HepG2 (cell line): ENCODE data around the gene CBLN3. TPM values are rescaled to one million over a fixed set of nuclear protein-coding genes. Genes with fewer than 3 reads are reported as not detected.

Source experiments
- FOXK2 ChIP-seq: fragments of 450-650 bp; IDR thresholded peaks from 2 replicates; pipeline ENCODE4 v1.6.1; 2016
- HNRNPH1 ChIP-seq: fragments of 200-400 bp; formaldehyde crosslinking; optimal IDR thresholded peaks from 2 replicates; pipeline ENCODE3; 2017; ENCODE audit warnings: mild to moderate bottlenecking, low read depth, low read length
- MIER3 ChIP-seq: IDR thresholded peaks from 2 replicates; pipeline ENCODE4 v1.6.1; 2016; ENCODE audit warnings: missing compliant biosample characterization, borderline replicate concordance
- NFE2L2 ChIP-seq: fragments of 150-350 bp; IDR thresholded peaks from 2 replicates; pipeline ENCODE4 v1.6.1; 2014; ENCODE audit warnings: low read length
- NKX3-1 ChIP-seq: sonication (generic); formaldehyde crosslinking; IDR thresholded peaks from 2 replicates; pipeline ENCODE4 v1.5.0; 2020; ENCODE audit warnings: missing genetic modification reagents
- NR2F6 ChIP-seq, 2 experiments: IDR thresholded peaks; 2 replicates each; pipeline ENCODE4 v1.6.1; 2016; ENCODE audit warnings: antibody characterized with exemption in 1 of 2, mild to moderate bottlenecking in 1 of 2
- PHF8 ChIP-seq: sonication (generic); formaldehyde crosslinking; IDR thresholded peaks from 2 replicates; pipeline ENCODE4 v1.5.0; 2020; ENCODE audit warnings: missing genetic modification reagents
- RELA ChIP-seq: sonication (generic); formaldehyde crosslinking; IDR thresholded peaks from 2 replicates; pipeline ENCODE4 v1.4.0; 2020; ENCODE audit warnings: missing genetic modification reagents
- SIX1 ChIP-seq: sonication (generic); formaldehyde crosslinking; IDR thresholded peaks from 2 replicates; pipeline ENCODE4 v1.4.0; 2020; ENCODE audit warnings: missing genetic modification reagents, borderline replicate concordance
- SP140L ChIP-seq: sonication (generic); formaldehyde crosslinking; IDR thresholded peaks from 2 replicates; pipeline ENCODE4 v1.4.0; 2020; ENCODE audit warnings: missing genetic modification reagents, borderline replicate concordance
- SRF ChIP-seq: IDR thresholded peaks from 2 replicates; pipeline ENCODE4 v1.6.1; 2011; ENCODE audit warnings: mild to moderate bottlenecking, low read depth, low read length, moderate library complexity
- STAG1 ChIP-seq: sonication (generic); formaldehyde crosslinking; IDR thresholded peaks from 2 replicates; pipeline ENCODE4 v1.4.0; 2020; ENCODE audit warnings: missing genetic modification reagents
- WIZ ChIP-seq: sonication (generic); formaldehyde crosslinking; IDR thresholded peaks from 2 replicates; pipeline ENCODE4 v1.5.1; 2020; ENCODE audit warnings: mild to moderate bottlenecking, missing genetic modification reagents
- ZFP1 ChIP-seq: IDR thresholded peaks from 2 replicates; pipeline ENCODE4 v1.6.1; 2016
- ZFP62 ChIP-seq: sonication (generic); formaldehyde crosslinking; IDR thresholded peaks from 2 replicates; pipeline ENCODE4 v1.4.0; 2020; ENCODE audit warnings: missing genetic modification reagents
- ZNF205 ChIP-seq: IDR thresholded peaks from 2 replicates; pipeline ENCODE4 v1.6.1; 2018; ENCODE audit warnings: missing biosample characterization, missing genetic modification reagents
- polyA plus RNA-seq, 8 experiments: library from polyadenylated mRNA; depleted of rRNA in 3 of 8; stranded (reverse) in 7 of 8; unstranded in 1 of 8; fragments of >200 nt; fragmentation: Illumina TruSeq in 4 of 8; extraction: Trizol in 4 of 8; gene quantifications; 2 replicates each; pipeline versions ENCODE4 v1.2.1 to v1.2.3, GENCODE V29; 2011 to 2016; ENCODE audit warnings: low read depth in 4 of 8, missing spikeins in 1 of 8, mixed read lengths in 1 of 8; ENCODE audit not compliant: insufficient read depth in 1 of 8
- total RNA-seq, 5 experiments: library from RNA; depleted of rRNA; stranded (reverse); fragments of >200 nt; fragmentation: Illumina TruSeq; extraction: Trizol; gene quantifications; 2 replicates each; pipeline ENCODE4 v1.2.3, GENCODE V29; 2016; ENCODE audit warnings: low read depth in 1 of 5
- TF ChIP-seq, protein P1 (sequence below): sonication (generic); formaldehyde crosslinking; IDR thresholded peaks from 2 replicates; pipeline ENCODE4; 2020; ENCODE audit warnings: missing genetic modification reagents, mild to moderate bottlenecking, borderline replicate concordance
- TF ChIP-seq, protein P2 (sequence below): sonication (generic); formaldehyde crosslinking; IDR thresholded peaks from 2 replicates; pipeline ENCODE4 v1.4.0; 2020; ENCODE audit warnings: missing genetic modification reagents
- TF ChIP-seq, protein P3 (sequence below): sonication (generic); formaldehyde crosslinking; IDR thresholded peaks from 2 replicates; pipeline ENCODE4 v1.5.0; 2020; ENCODE audit warnings: mild to moderate bottlenecking, missing genetic modification reagents, borderline replicate concordance
- TF ChIP-seq, protein P4 (sequence below): sonication (generic); formaldehyde crosslinking; IDR thresholded peaks from 2 replicates; pipeline ENCODE4 v1.4.0; 2020; ENCODE audit warnings: missing genetic modification reagents, borderline replicate concordance

The CBLN3 gene
- total and polyA plus RNA-seq, 2 of the 13 experiments (the other 11 are each of a cell fraction or from before 2014, with no cell fraction given), result 0.66 to 0.98 TPM

DNA sequence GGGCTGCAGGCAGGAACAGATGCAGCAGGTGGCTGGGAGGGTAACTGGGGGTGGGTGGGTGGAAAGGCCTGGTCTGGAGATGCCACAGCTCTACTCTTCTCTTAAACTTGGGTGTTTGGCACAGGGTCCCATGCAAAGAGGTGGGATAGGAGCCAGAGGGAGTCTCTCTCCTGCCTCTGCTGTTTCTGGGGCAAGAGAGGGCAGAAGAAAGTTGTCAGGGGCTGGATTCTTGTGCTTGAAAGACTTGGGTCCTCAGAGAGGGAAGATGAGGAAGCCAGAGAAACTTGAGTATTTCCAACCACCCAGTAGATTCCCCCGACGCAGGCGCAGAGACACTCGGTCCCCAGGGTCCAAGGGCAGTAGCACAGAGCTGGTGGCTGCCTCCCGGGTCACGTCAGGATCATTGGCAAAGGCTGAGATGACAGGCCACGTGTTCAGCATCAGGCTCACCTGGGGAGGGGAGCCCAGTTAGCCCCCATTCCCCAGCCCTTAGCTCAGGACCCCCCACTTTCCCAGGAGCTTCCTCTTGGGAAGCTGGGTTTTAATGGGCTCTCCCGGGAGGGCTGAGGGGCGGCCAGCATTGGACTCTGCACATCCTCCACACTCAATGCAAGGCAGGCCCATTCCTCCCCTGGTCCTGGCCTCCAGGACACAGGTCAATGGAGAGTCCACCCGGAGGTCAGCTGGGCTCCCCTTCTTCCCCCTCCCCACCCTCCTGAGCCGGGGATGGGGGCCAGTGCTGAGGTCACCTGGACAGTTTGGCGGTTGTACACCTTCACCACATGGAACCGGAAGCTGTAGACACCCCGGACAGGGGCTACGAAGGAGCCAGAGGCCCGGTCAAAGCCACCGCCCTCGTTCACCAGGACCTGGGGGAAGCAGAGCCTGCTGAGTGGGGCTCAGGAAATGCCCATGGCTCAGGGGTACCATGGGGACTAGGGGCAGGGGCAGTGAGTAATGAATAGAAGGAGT is 1.6 kb downstream of the CBLN3 start (continued):
- 0 out of 2 replicates have a peak, but pooled peaks have one; percentile 40 for TF ChIP-seq RELA (CRISPR knock-in tag)
- no peak for TF ChIP-seq STAG1
- no peak for TF ChIP-seq HNRNPH1
- TF ChIP-seq NFE2L2, result no peak
- no peak for TF ChIP-seq NR2F6 (IDR thresholded peaks at IDR 0.05)
- peak; percentile 32 for TF ChIP-seq NR2F6 (CRISPR knock-in tag; IDR thresholded peaks at IDR 0.05)
- peak; percentile 12; the same call in 1 of the 2 replicates for TF ChIP-seq PHF8 (CRISPR knock-in tag)
- no peak for TF ChIP-seq SRF
- TF ChIP-seq ZNF205 (CRISPR knock-in tag), result peak; percentile 78; the same call in 1 of the 2 replicates
- TF ChIP-seq MIER3 (CRISPR knock-in tag), result 0 out of 2 replicates have a peak, but pooled peaks have one; percentile 17
- TF ChIP-seq NKX3-1 (CRISPR knock-in tag), result no peak
- TF ChIP-seq ZFP1 (CRISPR knock-in tag), result no peak
- TF ChIP-seq, protein P1, sequence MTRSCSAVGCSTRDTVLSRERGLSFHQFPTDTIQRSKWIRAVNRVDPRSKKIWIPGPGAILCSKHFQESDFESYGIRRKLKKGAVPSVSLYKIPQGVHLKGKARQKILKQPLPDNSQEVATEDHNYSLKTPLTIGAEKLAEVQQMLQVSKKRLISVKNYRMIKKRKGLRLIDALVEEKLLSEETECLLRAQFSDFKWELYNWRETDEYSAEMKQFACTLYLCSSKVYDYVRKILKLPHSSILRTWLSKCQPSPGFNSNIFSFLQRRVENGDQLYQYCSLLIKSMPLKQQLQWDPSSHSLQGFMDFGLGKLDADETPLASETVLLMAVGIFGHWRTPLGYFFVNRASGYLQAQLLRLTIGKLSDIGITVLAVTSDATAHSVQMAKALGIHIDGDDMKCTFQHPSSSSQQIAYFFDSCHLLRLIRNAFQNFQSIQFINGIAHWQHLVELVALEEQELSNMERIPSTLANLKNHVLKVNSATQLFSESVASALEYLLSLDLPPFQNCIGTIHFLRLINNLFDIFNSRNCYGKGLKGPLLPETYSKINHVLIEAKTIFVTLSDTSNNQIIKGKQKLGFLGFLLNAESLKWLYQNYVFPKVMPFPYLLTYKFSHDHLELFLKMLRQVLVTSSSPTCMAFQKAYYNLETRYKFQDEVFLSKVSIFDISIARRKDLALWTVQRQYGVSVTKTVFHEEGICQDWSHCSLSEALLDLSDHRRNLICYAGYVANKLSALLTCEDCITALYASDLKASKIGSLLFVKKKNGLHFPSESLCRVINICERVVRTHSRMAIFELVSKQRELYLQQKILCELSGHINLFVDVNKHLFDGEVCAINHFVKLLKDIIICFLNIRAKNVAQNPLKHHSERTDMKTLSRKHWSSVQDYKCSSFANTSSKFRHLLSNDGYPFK (CRISPR knock-in tag), result peak; percentile 71
- 0 out of 2 replicates have a peak, but pooled peaks have one; percentile 83 for TF ChIP-seq WIZ (CRISPR knock-in tag)
- no peak for TF ChIP-seq SIX1
- TF ChIP-seq SP140L (CRISPR knock-in tag), result no peak
- TF ChIP-seq, protein P2, sequence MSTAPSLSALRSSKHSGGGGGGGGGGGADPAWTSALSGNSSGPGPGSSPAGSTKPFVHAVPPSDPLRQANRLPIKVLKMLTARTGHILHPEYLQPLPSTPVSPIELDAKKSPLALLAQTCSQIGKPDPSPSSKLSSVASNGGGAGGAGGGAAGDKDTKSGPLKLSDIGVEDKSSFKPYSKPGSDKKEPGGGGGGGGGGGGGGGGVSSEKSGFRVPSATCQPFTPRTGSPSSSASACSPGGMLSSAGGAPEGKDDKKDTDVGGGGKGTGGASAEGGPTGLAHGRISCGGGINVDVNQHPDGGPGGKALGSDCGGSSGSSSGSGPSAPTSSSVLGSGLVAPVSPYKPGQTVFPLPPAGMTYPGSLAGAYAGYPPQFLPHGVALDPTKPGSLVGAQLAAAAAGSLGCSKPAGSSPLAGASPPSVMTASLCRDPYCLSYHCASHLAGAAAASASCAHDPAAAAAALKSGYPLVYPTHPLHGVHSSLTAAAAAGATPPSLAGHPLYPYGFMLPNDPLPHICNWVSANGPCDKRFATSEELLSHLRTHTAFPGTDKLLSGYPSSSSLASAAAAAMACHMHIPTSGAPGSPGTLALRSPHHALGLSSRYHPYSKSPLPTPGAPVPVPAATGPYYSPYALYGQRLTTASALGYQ (CRISPR knock-in tag), result no peak
- no peak for TF ChIP-seq ZFP62
- TF ChIP-seq, protein P3, sequence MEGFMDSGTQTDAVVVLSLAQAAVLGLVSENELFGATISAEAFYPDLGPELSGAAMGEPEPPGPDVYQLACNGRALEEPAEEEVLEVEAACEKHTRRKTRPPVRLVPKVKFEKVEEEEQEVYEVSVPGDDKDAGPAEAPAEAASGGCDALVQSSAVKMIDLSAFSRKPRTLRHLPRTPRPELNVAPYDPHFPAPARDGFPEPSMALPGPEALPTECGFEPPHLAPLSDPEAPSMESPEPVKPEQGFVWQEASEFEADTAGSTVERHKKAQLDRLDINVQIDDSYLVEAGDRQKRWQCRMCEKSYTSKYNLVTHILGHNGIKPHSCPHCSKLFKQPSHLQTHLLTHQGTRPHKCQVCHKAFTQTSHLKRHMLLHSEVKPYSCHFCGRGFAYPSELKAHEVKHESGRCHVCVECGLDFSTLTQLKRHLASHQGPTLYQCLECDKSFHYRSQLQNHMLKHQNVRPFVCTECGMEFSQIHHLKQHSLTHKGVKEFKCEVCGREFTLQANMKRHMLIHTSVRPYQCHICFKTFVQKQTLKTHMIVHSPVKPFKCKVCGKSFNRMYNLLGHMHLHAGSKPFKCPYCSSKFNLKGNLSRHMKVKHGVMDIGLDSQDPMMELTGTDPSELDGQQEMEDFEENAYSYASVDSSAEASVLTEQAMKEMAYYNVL (CRISPR knock-in tag), result no peak; the same call in 1 of the 2 replicates
- TF ChIP-seq, protein P4, sequence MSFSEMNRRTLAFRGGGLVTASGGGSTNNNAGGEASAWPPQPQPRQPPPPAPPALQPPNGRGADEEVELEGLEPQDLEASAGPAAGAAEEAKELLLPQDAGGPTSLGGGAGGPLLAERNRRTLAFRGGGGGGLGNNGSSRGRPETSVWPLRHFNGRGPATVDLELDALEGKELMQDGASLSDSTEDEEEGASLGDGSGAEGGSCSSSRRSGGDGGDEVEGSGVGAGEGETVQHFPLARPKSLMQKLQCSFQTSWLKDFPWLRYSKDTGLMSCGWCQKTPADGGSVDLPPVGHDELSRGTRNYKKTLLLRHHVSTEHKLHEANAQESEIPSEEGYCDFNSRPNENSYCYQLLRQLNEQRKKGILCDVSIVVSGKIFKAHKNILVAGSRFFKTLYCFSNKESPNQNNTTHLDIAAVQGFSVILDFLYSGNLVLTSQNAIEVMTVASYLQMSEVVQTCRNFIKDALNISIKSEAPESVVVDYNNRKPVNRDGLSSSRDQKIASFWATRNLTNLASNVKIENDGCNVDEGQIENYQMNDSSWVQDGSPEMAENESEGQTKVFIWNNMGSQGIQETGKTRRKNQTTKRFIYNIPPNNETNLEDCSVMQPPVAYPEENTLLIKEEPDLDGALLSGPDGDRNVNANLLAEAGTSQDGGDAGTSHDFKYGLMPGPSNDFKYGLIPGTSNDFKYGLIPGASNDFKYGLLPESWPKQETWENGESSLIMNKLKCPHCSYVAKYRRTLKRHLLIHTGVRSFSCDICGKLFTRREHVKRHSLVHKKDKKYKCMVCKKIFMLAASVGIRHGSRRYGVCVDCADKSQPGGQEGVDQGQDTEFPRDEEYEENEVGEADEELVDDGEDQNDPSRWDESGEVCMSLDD (CRISPR knock-in tag), result no peak
- no peak for TF ChIP-seq FOXK2
